K562 (cell line): ENCODE measurements around the gene AP1M1. TPM values are rescaled to one million over a fixed set of nuclear protein-coding genes. Genes with fewer than 3 reads are reported as not detected.

Experiments used
- ADNP ChIP-seq: fragments of 200-800 bp; sonication (Bioruptor generic); IDR thresholded peaks from 2 replicates; pipeline ENCODE4 v1.6.1; 2016; ENCODE audit warnings: missing genetic modification characterization, missing compliant biosample characterization
- ASH1L ChIP-seq: fragments of 450-650 bp; IDR thresholded peaks from 2 replicates; pipeline ENCODE4 v1.6.1; 2018; ENCODE audit warnings: borderline replicate concordance, mild to moderate bottlenecking, low read depth; ENCODE audit not compliant: partially characterized antibody
- MEF2A ChIP-seq: IDR thresholded peaks from 2 replicates; pipeline ENCODE4 v1.6.1; 2011; ENCODE audit warnings: low read depth, mild to moderate bottlenecking, low read length, moderate library complexity; ENCODE audit not compliant: control insufficient read depth
- NCOA2 ChIP-seq, 2 experiments: fragments of 450-650 bp; IDR thresholded peaks; 2 replicates each; pipeline ENCODE4 v1.6.1; 2018; ENCODE audit warnings: mild to moderate bottlenecking in 2 of 2, moderate library complexity in 1 of 2; ENCODE audit not compliant: partially characterized antibody in 2 of 2
- NCOA6 ChIP-seq: fragments of 450-650 bp; IDR thresholded peaks from 2 replicates; pipeline ENCODE4 v1.6.1; 2017; ENCODE audit warnings: mild to moderate bottlenecking
- PCBP2 ChIP-seq: fragments of 200-400 bp; formaldehyde crosslinking; IDR thresholded peaks from 2 replicates; pipeline ENCODE4 v1.6.1; 2018; ENCODE audit warnings: low read length, low read depth, mild to moderate bottlenecking, moderate library complexity; ENCODE audit not compliant: poor library complexity, severe bottlenecking
- POLR2G ChIP-seq: fragments of 200-400 bp; formaldehyde crosslinking; IDR thresholded peaks from 2 replicates; pipeline ENCODE4 v1.6.1; 2017; ENCODE audit warnings: low read depth, mild to moderate bottlenecking, antibody characterized with exemption, low read length, moderate library complexity
- SIN3B ChIP-seq: fragments of 450-650 bp; IDR thresholded peaks from 2 replicates; pipeline ENCODE4 v1.6.1; 2017; ENCODE audit warnings: low read depth, mild to moderate bottlenecking, moderate library complexity
- SMARCC2 ChIP-seq: fragments of 450-650 bp; IDR thresholded peaks from 2 replicates; pipeline ENCODE4 v1.6.1; 2017; ENCODE audit warnings: antibody characterized with exemption, moderate library complexity, mild to moderate bottlenecking, low read depth
- TEAD4 ChIP-seq, 2 experiments: sonication (generic) in 1 of 2; formaldehyde crosslinking in 1 of 2; IDR thresholded peaks; 2 replicates each; pipeline versions ENCODE4 v1.6.1 to v1.8.0; 2012 to 2022; ENCODE audit warnings: borderline replicate concordance in 1 of 2, inconsistent platforms in 1 of 2, low read length in 1 of 2, mild to moderate bottlenecking in 1 of 2, missing genetic modification reagents in 1 of 2
- YBX1 ChIP-seq: fragments of 450-650 bp; IDR thresholded peaks from 2 replicates; pipeline ENCODE4 v1.7.1; 2016; ENCODE audit warnings: mild to moderate bottlenecking
- ZBED1 ChIP-seq: IDR thresholded peaks from 2 replicates; pipeline ENCODE4 v1.6.1; 2014
- ZNF134 ChIP-seq: fragments of 250-450 bp; sonication (Bioruptor Pico); conservative IDR thresholded peaks from 2 replicates; pipeline ENCODE4 v1.4.0; 2020
- ZNF436 ChIP-seq: fragments of 250-450, 450-650 bp; sonication (Bioruptor Pico); formaldehyde crosslinking; IDR thresholded peaks from 2 replicates; pipeline ENCODE4 v1.7.0; 2020; ENCODE audit warnings: mild to moderate bottlenecking
- ZNF699 ChIP-seq: fragments of 250-450 bp; sonication (Bioruptor Pico); IDR thresholded peaks from 2 replicates; pipeline ENCODE4 v1.8.0; 2021; ENCODE audit warnings: mild to moderate bottlenecking, moderate library complexity; ENCODE audit not compliant: insufficient replicate concordance
- polyA plus RNA-seq, 8 experiments: library from polyadenylated mRNA; depleted of rRNA in 4 of 8; stranded (reverse) in 5 of 8; unstranded in 3 of 8; fragments of >200 nt; fragmentation: Nextera tagmentation in 2 of 8; fragmentation: Illumina TruSeq in 1 of 8; extraction: Ambion mirVana in 2 of 8; extraction: Trizol in 1 of 8; gene quantifications; 2 replicates each; pipeline versions ENCODE4 v1.2.1 to v1.2.3, GENCODE V29; 2011 to 2014; ENCODE audit warnings: inconsistent platforms in 1 of 8, missing spikeins in 1 of 8
- total RNA-seq, 7 experiments: library from RNA; depleted of rRNA in 6 of 7; stranded (reverse); fragments of >200 nt in 6 of 7; fragmentation: Illumina TruSeq in 2 of 7; extraction: Trizol in 2 of 7; gene quantifications; 2 replicates each; pipeline versions ENCODE4 v1.2.1 to v1.2.3, GENCODE V29; 2011 to 2021; ENCODE audit warnings: low replicate concordance in 1 of 7
- TF ChIP-seq, protein P1 (sequence below): sonication (generic); formaldehyde crosslinking; IDR thresholded peaks from 2 replicates; pipeline ENCODE4 v1.8.1; 2023; ENCODE audit warnings: mild to moderate bottlenecking, missing genetic modification reagents
- TF ChIP-seq, protein P2 (sequence below), 3 experiments: IDR thresholded peaks in 2 of 3; conservative IDR thresholded peaks in 1 of 3; 2 replicates each; pipeline ENCODE4 v1.5.1; 2011 to 2012; ENCODE audit warnings: low read length in 3 of 3, mild to moderate bottlenecking in 3 of 3, control low read depth in 2 of 3, improper control_type of control experiment in 1 of 3, inconsistent platforms in 1 of 3, low read depth in 1 of 3, mixed read lengths in 1 of 3, moderate library complexity in 1 of 3; ENCODE audit not compliant: insufficient read depth in 2 of 3
- TF ChIP-seq, protein P3 (sequence below): fragments of 250-450 bp; sonication (Bioruptor Pico); IDR thresholded peaks from 2 replicates; pipeline ENCODE4 v1.4.0; 2020; ENCODE audit warnings: mild to moderate bottlenecking, moderate library complexity
- TF ChIP-seq, protein P4 (sequence below): sonication (generic); formaldehyde crosslinking; IDR thresholded peaks from 2 replicates; pipeline ENCODE4 v1.8.0; 2023; ENCODE audit warnings: mild to moderate bottlenecking, missing genetic modification reagents

AP1M1 gene
- total and polyA plus RNA-seq, 9 of the 15 experiments (the other 6 are each of a cell fraction or from before 2014, with no cell fraction given), result 0.87 to 56.2 (median 29.1) TPM

DNA sequence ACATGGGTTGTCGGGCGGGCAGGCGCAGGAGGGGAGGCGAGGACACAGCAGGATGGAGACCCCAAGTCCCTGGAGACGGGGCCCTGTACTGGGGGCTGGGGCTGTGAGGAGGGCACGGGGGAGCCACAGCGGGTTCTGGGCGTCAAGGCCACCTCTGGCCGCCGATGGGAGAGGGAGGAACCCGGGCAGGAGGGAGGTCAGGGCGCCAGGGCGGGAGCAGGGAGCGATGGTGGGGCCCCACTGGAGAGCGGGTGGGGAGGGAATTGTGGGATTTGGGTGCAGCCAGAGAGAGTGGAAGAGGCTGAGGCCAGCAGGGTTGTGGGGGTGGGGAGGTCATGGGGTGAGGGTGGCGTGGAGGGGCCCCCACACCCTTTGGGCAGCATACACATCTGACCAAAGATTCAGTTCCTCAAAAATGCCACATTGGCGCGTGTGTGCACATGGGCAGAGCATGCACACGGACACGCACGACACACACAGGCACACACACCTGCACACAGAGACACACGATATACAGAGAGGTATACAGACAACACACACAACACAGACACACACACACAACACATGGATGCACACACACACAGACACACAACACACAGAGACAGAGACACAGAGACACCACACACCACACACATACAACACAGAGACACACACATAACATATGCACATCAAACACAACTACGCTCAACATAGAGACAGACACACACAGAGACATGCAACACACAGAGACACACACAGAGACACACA is 54.9 kb downstream of the AP1M1 start (continued):
- TF ChIP-seq, protein P1, sequence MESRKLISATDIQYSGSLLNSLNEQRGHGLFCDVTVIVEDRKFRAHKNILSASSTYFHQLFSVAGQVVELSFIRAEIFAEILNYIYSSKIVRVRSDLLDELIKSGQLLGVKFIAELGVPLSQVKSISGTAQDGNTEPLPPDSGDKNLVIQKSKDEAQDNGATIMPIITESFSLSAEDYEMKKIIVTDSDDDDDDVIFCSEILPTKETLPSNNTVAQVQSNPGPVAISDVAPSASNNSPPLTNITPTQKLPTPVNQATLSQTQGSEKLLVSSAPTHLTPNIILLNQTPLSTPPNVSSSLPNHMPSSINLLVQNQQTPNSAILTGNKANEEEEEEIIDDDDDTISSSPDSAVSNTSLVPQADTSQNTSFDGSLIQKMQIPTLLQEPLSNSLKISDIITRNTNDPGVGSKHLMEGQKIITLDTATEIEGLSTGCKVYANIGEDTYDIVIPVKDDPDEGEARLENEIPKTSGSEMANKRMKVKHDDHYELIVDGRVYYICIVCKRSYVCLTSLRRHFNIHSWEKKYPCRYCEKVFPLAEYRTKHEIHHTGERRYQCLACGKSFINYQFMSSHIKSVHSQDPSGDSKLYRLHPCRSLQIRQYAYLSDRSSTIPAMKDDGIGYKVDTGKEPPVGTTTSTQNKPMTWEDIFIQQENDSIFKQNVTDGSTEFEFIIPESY (CRISPR knock-in tag), result peak; percentile 60; the same call in 1 of the 2 replicates
- no peak for TF ChIP-seq SMARCC2
- TF ChIP-seq SIN3B, result no peak
- TF ChIP-seq ASH1L, result no peak
- 0 out of 2 replicates have a peak, but pooled peaks have one; percentile 33 for TF ChIP-seq YBX1
- TF ChIP-seq MEF2A, result no peak
- TF ChIP-seq POLR2G, result no peak
- TF ChIP-seq ZNF436 (CRISPR knock-in tag), result no peak
- TF ChIP-seq, protein P2, sequence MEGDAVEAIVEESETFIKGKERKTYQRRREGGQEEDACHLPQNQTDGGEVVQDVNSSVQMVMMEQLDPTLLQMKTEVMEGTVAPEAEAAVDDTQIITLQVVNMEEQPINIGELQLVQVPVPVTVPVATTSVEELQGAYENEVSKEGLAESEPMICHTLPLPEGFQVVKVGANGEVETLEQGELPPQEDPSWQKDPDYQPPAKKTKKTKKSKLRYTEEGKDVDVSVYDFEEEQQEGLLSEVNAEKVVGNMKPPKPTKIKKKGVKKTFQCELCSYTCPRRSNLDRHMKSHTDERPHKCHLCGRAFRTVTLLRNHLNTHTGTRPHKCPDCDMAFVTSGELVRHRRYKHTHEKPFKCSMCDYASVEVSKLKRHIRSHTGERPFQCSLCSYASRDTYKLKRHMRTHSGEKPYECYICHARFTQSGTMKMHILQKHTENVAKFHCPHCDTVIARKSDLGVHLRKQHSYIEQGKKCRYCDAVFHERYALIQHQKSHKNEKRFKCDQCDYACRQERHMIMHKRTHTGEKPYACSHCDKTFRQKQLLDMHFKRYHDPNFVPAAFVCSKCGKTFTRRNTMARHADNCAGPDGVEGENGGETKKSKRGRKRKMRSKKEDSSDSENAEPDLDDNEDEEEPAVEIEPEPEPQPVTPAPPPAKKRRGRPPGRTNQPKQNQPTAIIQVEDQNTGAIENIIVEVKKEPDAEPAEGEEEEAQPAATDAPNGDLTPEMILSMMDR (IDR thresholded peaks at IDR 0.05 in 2 of 3, conservative IDR thresholded peaks at IDR 0.05 in 1 of 3; ENCODE audit: insufficient read depth in 2 of 3, low read depth in 1 of 3, low read length in 3 of 3), result no peak
- TF ChIP-seq ZNF134, result no peak
- no peak for TF ChIP-seq ZBED1
- no peak for TF ChIP-seq PCBP2
- TF ChIP-seq NCOA6, result no peak
- no peak for TF ChIP-seq ZNF699 (CRISPR knock-in tag)
- no peak for TF ChIP-seq ADNP
- TF ChIP-seq NCOA2 (IDR thresholded peaks at IDR 0.05; ENCODE audit: partially characterized antibody in 2 of 2), result no peak
- no peak for TF ChIP-seq TEAD4 (IDR thresholded peaks at IDR 0.05; ENCODE audit: low read length)
- no peak for TF ChIP-seq TEAD4 (CRISPR knock-in tag; IDR thresholded peaks at IDR 0.05; ENCODE audit: borderline replicate concordance)
- TF ChIP-seq, protein P3, sequence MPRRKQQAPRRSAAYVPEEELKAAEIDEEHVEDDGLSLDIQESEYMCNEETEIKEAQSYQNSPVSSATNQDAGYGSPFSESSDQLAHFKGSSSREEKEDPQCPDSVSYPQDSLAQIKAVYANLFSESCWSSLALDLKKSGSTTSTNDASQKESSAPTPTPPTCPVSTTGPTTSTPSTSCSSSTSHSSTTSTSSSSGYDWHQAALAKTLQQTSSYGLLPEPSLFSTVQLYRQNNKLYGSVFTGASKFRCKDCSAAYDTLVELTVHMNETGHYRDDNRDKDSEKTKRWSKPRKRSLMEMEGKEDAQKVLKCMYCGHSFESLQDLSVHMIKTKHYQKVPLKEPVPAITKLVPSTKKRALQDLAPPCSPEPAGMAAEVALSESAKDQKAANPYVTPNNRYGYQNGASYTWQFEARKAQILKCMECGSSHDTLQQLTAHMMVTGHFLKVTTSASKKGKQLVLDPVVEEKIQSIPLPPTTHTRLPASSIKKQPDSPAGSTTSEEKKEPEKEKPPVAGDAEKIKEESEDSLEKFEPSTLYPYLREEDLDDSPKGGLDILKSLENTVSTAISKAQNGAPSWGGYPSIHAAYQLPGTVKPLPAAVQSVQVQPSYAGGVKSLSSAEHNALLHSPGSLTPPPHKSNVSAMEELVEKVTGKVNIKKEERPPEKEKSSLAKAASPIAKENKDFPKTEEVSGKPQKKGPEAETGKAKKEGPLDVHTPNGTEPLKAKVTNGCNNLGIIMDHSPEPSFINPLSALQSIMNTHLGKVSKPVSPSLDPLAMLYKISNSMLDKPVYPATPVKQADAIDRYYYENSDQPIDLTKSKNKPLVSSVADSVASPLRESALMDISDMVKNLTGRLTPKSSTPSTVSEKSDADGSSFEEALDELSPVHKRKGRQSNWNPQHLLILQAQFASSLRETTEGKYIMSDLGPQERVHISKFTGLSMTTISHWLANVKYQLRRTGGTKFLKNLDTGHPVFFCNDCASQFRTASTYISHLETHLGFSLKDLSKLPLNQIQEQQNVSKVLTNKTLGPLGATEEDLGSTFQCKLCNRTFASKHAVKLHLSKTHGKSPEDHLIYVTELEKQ (CRISPR knock-in tag), result no peak
- TF ChIP-seq, protein P4, sequence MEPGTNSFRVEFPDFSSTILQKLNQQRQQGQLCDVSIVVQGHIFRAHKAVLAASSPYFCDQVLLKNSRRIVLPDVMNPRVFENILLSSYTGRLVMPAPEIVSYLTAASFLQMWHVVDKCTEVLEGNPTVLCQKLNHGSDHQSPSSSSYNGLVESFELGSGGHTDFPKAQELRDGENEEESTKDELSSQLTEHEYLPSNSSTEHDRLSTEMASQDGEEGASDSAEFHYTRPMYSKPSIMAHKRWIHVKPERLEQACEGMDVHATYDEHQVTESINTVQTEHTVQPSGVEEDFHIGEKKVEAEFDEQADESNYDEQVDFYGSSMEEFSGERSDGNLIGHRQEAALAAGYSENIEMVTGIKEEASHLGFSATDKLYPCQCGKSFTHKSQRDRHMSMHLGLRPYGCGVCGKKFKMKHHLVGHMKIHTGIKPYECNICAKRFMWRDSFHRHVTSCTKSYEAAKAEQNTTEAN, result no peak
